ENCODE results near the gene SSTR4.

The SSTR4 gene

DNA sequence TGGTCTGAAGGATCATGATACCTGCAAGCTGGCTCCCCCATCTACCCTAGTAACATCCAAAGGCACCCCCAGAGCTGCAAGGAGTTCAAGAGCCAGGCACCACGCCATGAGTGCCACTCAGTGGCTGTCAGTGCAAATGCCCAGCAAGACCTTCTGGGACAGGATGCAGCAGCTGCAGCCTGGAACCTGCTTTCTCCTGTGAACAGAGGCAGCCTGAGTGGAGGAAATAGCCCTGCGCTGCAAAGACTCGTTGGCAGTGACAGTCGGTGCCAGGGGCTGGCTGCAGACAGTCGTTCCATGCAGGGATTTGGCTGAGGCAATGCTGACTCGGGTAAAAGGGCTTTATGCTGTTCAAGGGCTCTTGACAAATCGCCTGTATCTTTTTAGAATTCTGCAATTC, 15.7 kb upstream of the SSTR4 start:
- DNase-seq = no peak

DNA sequence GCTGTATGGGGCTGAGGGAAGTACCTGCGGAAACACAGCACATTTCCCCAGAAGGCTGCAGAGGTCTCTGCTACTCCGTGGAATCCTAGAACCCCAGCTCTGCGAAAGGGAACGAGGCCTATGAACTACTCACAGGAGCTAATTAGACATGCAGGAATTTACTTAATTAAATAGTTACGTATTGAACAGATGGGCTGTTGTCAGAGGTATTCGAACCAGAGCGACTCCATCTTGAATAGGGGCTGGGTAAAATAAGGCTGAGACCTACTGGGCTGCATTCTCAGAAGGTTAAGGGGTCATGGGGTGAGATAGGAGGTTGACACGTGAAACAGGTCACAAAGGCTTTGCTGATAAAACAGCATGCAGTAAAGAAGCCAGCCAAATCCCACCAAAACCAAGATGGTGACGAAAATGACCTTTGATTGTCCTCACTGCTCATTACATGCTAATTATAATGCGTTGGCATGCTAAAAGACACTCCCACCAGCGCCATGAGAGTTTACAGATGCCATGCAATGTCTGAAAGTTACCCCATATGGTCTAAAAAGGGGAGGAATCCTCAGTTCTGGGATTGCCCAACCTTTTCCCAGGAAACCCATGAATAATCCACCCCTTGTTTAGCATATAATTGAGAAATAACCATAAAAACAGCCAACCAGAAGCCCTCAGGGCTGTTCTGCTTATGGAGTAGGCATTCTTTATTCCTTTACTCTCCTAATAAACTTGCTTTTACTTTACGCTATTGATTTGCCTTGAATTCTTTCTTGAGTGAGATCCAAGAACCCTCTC, 14.7 kb upstream of the SSTR4 start:
- no peak for DNase-seq

DNA sequence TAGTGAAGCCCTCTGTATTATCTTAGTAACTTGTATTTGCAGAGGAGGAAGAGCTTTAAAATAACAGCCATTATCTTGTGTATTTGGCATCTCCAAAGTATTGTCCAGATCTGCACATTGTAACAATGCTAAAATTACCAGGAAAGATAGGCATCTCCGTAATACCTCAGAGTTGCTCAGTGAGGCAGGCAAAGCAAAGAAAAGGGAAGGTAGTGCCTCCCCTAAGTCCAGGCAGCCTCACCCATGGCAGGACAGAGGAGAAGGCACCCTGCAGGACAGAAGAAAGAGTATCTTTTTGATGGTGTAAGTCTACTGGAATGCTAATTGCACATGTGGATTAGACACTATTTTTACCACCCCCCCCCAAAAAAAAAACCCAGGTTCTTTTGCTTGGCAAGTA, 13.6 kb upstream of the SSTR4 start:
- DNase-seq = no peak

DNA sequence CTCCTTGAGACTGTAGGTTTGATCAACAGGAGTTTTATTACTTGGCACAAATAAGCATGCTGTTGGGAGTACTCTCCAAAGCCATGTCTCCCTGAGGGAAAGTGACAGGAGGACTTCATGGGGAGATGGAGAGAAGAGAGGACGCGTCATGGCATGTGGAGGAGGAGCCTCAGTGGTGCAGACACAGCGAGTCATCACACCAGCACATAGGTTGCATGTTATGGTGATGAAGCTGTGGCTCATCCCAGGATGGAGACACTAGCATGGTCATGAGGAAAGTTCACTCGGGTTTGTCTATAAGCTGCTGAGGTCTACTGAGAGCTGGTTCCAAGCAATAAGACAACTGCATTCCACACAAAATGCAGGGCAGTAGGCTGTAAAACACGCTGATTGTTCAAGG, 13.2 kb upstream of the SSTR4 start:
- no peak for DNase-seq

DNA sequence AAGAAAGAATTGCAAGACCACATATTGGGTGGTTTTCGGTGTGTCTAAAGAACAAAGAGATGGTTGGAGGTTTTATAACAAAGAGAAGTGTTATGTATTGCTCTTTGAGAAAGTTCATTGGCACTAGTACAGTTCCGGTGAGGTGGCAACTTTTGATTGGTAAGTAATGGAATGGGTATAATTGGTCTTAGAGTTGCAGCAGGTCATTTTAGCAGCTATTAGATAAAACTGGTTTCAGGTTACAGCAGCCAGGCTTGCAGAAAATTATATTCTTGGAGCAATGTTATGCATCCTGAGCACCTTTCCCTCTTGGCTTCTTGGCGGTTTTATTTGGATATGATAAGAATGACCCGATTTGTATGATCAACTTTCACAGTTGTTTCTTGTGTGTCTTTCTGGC, 12.3 kb upstream of the SSTR4 start:
- no peak for DNase-seq

DNA sequence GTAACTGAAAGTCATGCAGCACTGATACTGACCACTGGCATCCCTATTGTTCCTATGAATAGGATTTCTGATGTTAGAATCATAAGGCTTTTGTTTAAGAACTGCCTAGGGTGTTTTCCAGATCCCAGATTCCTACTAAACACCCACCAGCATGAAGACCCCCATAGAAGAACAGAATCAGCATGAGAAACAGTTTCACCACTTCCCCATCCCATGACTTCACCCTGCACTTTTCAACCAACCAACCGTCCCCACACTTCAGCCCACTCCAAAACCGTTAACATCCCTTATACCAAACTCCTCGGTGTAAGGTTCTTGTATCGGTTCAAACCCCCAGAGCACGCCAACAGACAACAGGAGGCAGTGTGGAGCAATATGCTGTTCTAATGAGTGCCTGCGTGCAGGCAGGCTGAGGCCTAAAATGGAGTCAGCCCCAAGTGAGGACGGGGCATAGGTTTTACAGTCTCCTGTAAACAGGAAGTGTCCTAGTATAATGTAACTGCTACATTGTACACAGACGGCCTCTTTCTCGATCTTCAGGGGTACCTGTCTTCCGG, 11.4 kb upstream of the SSTR4 start:
- no peak for DNase-seq

DNA sequence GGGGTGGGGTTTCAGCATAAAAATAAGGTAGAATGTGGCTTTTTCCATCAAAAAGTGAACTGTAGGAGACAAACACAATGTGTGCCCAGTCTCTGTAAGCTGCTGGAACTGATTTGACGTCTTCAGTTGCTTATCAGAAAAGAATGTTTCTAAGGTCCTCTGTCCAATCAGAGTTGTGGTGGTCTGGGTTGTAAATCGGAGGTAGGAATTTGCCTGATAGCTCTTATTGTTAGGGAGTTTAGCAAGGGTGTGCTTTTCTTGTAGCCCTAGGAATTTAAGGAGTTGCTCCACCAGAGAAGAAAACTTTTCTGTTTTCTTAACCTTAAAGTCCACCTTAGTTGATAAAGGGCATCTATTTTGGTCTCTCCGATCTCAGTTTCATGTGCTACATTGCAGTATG, 10.4 kb upstream of the SSTR4 start:
- no peak for DNase-seq

DNA sequence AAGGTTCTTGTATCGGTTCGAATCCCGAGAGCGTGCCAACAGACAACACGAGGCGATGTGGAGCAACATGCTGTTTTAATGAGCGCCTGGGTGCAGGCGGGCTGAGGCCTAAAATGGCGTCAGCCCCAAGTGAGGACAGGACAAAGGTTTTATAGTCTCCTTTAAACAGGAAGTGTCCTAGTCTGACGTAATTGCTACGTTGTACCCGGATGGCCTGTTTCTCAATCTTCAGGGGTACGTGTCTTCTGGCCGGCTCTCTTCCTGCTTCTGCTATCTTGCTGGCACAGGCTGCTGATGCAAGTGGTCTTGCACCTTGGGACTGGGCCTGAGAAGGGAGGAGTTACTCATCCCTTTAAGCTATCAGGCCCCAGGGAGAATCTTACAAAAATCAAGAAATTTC, 9.6 kb upstream of the SSTR4 start:
- peak; percentile 37 for DNase-seq

DNA sequence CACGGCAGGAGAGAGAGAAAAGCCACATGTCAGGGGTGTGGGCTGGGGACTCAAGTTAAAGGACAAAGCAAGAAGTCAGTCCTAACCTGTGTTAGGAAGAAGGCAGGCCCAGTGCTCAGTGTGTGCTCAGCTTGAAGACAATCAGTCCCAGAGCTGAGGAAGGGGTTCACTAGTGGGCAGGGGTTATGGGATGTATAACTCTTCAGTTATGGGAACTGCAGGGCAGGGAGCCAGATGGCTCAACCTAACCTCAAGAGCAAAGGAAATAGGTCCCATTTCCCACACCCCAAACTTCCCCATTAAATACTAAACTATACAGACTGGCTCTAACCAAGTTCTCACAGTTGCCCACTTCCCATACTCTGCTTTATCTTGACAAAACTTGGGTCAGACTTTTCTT, 7.4 kb upstream of the SSTR4 start:
- no peak for DNase-seq

DNA sequence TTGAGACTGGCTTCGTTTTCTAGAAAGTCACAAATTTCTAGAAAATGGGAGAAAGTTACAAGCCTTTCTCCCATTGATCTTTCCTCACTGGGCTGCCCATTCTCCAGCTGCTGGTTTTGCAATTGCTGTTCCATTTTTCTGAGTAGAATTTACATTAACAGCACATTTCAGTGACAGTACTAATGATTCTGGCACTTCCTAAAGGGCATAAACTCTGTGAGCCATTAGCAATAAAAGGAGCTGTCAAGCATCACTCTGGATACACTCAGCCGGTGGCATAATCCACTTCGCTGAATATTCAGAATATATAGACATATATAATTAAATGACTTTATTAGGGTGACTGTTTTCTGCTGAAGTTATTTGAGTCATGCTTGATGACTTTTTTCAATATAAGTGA, 6.7 kb upstream of the SSTR4 start:
- no peak for DNase-seq

DNA sequence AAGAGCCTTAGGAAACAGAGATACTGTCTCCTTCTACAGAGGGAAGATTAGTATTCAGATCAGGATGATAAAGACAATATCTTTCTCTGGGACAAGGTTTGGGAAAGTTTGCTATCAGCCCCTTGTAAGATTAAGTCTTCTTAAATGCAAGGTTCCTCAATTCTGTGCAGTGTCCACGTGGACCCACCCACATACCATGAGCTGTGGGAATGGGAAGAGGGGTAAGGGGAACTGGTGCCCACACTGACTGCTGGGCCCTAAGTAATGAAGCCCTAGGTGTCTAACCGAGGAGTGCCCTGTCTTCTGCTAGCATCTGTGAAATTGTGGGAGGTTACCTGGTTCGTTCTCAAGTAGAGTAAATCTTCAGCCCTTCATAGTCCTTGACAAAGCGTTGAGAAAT, 5.8 kb upstream of the SSTR4 start:
- no peak for DNase-seq

DNA sequence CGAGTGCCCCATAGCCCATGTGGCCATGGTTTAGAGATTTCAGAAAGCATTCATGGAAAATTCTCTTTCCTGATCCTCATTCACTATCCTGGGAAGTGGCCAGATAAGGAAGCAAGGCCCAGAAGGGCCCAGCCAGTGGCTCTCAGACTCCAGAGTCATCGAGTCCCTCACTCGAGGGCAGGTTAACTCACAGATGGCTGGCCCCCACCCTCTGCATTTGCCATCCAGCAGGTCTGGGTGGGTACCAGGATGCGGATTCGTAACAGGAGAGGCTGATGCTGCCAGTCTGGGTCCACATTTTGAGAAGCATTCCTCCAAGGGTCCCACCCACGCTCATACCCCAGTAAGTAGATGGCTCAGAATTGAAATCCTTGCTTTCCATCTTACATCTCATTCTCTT, 3.8 kb upstream of the SSTR4 start:
- DNase-seq = no peak

DNA sequence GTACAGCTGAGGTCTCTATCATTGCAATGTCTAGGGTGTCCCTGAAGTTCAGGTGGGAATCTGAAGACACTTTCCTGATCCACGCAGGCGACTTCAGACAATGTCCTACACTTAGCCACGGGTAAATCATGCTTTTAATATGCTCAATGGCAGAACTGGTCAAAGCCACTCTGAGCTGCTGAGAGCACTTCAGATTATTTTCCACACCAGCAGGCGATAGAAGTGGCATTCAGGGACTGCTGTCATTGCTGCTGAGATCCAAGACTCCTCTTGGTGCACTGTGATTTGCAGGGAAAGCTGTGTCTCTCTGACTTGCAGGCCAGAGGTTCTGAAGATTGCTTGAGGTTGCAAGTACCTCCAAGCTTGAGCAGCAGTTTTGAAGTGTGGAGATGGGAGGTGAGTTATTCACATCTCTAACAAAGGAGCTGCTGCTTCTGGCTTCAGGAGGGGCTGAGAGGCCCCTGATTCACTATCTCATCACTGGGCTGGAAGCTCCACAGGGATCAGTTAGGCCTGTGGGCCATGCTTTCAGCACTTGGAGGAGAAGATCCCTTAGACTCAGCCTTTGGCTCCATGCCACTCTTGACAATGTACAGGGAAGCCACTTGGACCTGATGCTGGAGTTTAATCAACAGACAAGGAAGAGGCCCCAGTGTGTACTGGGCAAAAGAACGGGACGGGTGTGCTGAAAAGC, 2.9 kb upstream of the SSTR4 start:
- no peak for DNase-seq

DNA sequence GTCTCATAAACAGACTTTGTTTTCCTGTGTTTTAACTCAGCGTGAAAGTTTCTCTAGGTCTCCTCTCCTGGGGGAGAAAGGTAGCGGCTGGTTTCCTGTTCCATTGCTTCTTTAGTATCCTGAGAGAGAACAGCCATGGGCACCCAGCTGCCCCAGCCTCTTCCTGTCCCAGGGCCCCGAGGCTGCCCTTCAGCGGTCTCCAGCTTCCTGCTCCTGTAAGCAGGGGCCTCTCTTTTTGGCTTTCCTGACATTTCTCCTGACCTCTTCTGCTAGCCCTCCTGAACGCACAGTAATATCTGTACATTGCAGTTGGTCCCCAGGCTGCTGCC, 2.4 kb upstream of the SSTR4 start:
- DNase-seq = no peak

DNA sequence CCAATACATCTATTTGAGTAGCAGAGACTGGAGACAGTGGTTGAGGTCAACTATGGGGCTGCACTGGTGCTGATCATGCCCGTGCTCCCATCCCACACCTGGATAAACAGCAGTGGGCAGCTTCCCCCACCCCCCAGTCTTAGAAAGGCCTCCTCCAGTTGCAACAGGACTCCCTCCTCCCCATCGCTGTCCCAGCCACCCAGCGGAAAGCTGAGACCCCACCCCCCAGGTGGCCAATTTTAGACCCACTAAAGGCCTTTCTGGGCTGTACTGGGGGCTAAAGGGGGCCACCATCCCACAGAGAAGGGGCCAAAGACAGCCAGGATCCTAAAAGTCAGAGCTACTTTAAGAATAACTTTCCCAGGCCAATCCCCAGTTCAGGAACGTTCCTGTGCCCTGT, 1.2 kb upstream of the SSTR4 start:
- DNase-seq = no peak

DNA sequence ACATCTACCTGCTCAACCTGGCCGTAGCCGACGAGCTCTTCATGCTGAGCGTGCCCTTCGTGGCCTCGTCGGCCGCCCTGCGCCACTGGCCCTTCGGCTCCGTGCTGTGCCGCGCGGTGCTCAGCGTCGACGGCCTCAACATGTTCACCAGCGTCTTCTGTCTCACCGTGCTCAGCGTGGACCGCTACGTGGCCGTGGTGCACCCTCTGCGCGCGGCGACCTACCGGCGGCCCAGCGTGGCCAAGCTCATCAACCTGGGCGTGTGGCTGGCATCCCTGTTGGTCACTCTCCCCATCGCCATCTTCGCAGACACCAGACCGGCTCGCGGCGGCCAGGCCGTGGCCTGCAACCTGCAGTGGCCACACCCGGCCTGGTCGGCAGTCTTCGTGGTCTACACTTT, 619 bp downstream of the SSTR4 start:
- no peak for DNase-seq

DNA sequence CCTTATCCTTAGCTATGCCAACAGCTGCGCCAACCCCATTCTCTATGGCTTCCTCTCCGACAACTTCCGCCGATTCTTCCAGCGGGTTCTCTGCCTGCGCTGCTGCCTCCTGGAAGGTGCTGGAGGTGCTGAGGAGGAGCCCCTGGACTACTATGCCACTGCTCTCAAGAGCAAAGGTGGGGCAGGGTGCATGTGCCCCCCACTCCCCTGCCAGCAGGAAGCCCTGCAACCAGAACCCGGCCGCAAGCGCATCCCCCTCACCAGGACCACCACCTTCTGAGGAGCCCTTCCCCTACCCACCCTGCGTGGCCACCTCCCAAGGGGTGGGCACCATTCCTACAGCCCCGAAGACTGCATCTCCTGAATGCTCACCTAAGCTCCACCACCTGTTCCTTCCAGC, 1.3 kb downstream of the SSTR4 start:
- no peak for DNase-seq

DNA sequence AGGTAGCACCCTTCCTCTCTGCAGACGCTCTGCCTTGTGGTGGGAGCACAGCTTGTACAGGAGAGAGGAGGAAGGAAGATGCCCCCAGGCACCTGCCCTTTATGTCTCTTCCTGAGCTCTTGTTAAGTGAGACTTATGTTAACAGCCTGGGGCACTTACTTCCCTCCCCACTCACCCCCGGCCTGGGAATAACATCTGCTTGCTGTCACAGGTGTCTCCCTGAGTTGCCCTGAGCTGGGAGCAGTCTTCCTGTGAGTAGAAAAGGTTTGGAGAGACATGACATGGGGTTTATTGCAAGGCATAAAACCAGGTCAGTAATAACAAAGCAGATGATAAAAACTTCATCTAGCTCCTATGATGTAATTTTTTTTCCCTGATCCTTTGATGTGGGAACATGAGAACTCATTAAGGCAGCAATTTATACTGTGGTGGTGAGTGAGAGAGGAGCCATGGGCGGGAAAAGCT, 1.9 kb downstream of the SSTR4 start:
- DNase-seq = no peak

DNA sequence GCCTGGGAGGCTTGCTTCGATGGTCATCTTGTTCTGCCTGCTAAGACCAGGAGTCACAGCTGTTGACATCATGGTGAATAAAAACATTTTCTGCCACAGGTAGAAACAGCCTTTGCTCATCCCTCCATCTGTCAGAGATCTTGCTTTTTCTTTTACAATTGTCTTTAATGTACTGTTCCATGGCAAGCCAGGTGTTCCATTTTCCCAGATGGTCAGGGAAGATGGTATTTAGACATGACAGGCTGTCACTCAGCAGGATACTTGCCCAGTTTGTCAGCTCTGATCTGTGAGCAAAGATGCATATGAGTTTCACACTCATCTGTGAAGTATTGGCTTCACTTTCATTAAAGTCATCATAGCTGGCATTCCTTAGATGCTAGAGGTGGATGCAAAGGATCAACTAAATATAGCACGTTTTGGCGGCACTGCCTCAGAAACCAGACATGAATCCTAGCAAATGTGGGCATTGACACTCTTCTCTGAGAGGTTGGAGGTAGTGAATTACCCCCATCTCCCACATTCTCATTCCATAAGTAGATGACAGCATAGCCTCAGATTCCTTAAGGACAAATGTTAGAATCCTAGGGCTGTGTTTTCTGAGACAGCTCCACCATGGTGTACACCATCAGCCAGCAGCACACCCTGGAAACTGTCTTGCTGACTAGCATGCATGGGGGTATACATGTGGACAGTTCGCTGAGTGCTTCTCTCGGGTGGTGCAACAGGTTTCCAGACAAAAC, 4.2 kb downstream of the SSTR4 start:
- no peak for DNase-seq

DNA sequence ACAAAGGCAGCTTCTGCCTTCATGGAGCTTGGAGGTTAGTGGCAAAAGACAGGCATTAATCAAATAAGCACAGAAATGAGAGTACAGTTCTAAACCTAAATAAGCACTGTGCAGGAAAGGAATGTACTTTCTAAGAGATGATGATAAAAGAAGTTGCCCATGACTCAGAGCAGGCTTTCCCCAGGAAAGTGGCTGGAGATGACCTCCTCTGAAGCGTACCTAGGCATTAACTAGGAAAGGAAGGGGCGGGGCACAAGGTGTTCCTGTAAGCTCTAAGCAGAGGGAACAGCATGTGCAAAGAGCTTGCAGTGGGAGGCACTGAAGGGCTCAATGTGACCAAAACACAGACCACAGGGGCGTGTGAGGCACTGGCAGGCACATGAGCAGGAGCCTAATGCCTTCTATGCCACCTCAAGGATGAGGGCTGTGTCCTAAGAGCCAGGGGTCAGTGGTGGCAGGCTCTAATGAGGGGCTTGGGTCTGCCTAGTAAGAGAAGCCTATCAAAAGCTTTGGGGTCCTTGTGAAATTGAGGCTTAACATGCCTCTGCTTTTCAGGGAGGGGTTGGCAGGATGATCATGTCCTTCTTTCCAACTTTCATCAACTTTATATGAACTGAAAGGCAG, 4.9 kb downstream of the SSTR4 start:
- no peak for DNase-seq

DNA sequence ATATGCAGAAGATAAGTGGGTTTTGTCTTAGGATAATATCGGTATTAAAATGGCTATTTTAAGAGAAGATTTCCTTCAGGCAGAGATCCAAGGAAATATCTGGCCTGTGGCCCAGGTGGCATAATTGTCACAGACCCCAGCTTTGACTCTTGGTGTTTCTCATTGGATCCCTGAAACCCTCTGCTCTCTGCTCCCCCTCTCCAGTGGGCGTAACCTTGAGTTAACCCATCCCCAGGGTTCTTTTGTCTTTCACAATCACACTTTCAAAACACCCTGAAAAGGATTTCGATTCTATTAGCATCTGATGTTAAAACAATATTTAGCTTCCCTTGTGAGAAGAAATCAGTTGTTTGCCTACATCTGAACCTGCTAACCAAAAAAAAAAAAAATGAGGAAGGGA, 7.2 kb downstream of the SSTR4 start:
- DNase-seq = no peak

DNA sequence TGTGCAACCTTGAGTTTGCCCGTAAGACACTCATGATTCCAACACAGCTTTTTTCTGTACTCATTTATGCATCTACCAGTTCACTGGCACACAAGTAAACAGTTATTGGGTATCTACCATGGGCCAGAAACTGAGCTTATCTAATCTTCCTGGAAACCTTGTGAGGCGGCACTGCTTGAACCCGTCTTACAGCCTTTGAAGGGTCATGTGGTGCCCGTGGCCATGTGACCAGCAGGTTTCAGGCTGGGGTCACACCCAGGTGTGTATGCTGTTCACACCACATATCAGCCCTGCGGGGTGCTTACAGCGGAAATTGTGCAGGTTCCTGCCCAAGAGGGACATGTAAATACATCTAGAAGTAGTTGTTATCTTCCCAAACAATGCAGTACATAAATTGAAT, 8.3 kb downstream of the SSTR4 start:
- DNase-seq = no peak

DNA sequence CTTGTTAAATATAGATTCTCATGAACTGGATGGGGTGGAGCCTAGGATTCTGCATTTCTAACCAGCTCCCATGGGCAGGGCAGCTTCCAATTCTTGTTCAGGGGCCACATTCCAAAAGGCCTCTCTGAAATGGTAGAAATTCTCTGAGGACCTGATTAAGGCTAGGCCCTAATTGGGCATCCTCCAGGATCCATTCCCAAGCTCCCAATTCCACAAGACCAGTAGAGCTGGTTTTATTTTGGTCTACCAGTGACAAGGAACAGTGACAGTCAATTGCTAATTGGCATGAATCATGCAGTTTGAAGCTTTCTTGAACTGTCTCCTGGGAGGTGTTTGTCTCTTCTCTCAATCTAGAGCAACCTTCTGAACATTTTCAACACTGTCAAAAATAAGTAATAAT, 11.3 kb downstream of the SSTR4 start:
- DNase-seq = no peak
